Stimulated activated CD8-positive, alpha-beta memory T cell treated with anti-CD3 and anti-CD28 coated beads, Interleukin-15, amount 100 ng/mL, for 48 hours (primary cell): ENCODE measurements around the gene PEX14.
"Not testable (repeated sequence)": the region's sequence is repeated elsewhere in the genome, so short reads cannot be mapped to it uniquely, and the experiment has no call there.

Experiments
- DNase-seq, 2 donors: peaks; one replicate each; pipeline ENCODE4 v3.0.0-alpha.2; 2020; ENCODE audit warnings: low read depth in 2 of 2

Gene PEX14, protein sequence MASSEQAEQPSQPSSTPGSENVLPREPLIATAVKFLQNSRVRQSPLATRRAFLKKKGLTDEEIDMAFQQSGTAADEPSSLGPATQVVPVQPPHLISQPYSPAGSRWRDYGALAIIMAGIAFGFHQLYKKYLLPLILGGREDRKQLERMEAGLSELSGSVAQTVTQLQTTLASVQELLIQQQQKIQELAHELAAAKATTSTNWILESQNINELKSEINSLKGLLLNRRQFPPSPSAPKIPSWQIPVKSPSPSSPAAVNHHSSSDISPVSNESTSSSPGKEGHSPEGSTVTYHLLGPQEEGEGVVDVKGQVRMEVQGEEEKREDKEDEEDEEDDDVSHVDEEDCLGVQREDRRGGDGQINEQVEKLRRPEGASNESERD

GRCh38 chr1:10474613-10475507 lies at the start of gene PEX14:
TSS of gene PEX14 (plus strand) at chr1:10474950. CDS start at chr1:10474967, 17 bp downstream.
- peak; percentile 82 for DNase-seq

DNA sequence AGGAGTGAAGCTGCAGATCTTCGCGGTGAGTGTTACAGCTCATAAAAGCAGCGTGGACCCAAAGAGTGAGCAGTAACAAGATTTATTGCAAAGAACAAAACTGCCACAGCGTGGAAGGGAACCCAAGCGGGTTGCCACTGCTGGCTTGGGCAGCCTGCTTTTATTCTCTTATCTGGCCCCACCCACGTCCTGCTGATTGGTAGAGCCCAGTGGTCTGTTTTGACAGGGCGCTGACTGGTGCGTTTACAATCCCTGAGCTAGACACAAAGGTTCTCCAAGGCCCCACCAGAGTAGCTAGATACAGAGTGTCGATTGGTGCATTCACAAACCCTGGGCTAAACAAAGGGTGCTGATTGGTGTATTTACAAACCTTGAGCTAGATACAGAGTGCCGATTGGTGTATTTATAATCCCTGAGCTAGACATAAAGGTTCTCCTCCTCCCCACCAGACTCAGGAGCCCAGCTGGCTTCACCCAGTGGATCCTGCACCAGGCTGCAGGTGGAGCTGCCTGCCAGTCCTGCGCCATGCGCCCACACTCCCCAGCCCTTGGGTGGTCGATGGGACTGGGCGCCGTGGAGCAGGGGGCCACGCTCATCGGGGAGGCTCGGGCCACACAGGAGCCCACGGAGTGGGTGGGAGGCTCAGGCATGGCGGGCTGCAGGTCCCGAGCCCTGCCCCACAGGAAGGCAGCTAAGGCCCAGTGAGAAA lies 48.8 kb upstream of the PEX14 start:
- DNase-seq = not testable (repeated sequence)

DNA sequence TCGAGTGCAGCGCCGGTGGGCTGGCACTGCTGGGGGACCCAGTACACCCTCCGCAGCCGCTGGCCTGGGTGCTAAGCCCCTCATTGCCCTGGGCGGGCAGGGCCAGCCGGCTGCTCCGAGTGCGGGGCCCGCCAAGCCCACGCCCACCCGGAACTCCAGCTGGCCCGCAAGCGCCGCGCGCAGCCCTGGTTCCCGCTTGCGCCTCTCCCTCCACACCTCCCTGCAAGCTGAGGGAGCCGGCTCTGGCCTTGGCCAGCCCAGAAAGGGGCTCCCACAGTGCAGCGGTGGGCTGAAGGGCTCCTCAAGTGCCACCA lies 48.3 kb upstream of the PEX14 start:
- DNase-seq = not testable (repeated sequence)

- DNase-seq = no peak
Observed at GRCh38 chr1:10428984-10429383, 45.8 kb upstream of the PEX14 start.

DNA sequence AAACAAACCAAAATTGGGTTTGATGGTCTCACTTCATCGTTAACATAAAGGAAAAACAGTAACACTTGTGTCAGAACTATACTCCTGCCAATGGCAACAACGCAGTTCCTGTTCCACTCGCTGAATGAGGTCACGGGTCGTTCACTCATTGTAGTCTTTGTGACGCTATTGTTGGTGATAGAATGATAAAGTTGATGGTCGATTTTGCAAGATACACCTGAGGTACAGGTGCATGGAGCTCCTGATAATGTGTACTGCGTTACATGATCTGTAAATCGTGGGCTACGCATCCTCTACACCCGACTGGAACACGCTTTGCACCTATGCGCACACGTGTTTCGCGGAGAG lies 44.9 kb upstream of the PEX14 start:
- DNase-seq = no peak

GRCh38 chr1:10430216-10431069 lies 44.3 kb upstream of the PEX14 start, which contains the start of gene CENPS:
TSS of gene CENPS (plus strand) at chr1:10430433. CDS start at chr1:10430518, 85 bp downstream.
- DNase-seq = peak; percentile 89 to 94

DNA sequence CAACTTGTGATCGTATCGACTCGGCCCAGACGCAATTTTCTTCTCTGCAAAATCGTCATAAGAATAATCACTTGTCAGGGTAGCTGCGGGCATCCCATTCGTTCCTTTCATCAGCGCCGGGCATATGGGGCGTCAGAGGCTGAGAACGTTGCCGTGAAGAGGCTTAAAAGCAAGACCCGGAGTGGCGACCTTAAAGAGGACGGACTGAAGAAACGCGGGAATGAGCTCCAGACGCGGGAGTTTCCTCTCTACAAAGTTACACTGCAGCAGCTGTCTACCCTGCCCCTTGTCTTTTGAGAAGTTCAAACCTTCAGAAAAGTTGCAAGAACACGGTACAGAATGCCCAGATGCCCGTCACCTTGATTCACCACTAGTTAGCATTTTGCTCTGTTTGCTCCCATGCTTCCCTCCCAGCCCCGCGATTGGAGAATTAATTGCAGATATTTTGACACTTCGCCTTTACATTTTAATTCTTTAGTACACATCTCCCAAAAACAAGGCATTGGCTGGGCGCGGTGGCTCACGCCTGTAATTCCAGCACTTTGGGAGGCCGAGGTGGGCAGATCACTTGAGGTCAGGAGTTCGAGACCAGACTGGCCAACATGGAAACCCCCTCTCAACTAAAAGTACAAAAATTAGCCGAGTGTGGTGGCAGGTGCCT lies 43.5 kb upstream of the PEX14 start:
- no peak for DNase-seq

DNA sequence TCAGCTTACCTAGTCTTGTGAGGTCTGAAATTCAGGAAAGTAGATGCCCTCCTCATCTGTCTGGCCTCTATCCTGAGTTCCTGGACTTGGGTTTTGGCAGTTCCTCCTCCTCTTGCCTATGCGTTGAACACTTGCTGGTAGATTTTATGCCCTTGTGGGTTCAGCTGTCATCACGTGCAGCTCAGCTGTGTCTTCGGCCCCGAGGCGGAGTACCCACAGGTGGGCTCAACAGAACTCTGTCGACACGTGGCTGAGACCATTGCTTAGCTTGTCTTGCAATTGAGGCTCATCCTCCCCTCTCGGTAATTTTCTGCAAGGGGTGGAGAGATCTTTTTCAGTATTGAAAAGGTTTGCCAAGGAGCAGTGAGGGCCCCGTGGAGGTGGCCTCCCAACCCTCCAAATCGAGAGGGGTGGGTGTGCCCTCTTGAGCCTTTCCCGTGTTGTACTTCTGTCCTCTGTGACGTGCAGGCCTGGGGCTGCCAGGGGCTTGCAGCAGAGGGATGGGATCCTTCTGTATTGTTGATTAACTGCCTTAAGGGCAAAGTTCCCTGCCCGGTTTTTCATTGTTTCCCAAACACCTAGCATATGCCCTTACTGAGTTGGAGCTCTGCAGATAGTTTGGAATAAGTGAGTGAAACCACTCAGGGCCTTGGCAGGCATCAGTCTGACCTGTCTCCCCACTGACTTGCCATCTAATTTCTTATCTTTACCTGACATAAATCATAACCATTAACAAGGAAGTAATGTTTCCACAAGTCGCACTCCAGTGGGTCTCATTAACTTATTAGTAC lies 41.6 kb upstream of the PEX14 start:
- DNase-seq = no peak

- DNase-seq = no peak
Observed at GRCh38 chr1:10433790-10434189, 41.0 kb upstream of the PEX14 start.

DNA sequence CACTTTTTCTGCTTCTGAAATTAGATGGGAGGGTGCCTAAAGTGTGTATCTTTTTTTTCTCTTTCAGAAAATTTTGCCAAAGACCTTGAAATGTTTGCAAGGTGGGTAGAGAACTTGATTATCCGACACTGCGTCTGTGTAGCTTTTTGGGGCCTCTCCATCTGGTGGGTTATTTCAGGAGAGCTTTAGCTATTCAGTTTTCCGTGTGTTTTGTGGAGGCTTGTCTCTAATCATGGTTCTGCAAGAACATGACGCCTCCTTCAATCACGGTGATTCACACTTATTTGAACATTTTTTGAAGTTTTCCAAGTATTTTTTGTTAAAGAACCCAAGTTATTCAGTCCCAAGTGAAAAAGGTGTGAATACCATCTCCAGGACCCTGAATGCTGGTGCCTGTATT lies 40.2 kb upstream of the PEX14 start:
- DNase-seq = no peak

DNA sequence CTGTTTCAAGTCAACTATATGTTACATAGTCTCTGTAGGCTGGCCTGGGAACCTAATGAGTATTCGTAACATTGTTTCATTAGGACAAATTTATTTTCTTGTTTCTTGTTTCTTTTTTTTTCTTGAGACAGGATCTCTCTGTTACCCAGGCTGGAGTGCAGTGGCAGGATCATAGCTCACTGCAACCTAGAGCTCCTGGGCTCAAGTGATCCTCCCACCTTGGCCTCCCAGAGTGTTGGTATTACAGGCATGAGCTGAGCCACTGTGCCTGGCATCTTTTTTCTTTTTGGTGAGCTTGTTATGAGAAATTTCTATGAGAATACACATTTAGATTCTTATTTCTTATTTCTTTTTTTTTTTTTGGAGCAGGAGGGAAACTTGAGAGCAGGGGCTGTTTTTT lies 37.7 kb upstream of the PEX14 start:
- no peak for DNase-seq

DNA sequence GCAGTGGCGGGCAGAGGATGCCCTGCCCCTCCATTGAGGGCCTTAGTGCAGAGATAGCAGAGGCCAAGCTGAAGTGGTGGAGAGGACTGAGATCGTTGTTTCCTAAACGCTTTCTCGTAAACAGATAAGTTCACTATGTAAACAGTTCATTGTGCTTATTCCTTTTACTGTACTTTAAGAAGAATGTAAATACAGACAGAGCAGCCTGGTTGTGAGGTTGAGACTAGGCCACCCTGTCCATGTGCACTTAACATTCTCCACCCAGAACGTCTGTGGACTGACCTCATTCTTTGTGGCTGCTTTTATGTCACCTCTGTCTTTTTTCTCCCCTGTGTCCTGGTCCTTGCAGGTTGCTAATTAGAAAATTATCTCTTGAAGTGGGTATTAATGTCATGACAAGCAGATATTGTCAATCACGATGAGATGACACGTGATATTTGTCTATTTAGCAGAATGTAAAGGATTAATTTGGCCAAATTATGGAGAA lies 36.0 kb upstream of the PEX14 start:
- no peak for DNase-seq

DNA sequence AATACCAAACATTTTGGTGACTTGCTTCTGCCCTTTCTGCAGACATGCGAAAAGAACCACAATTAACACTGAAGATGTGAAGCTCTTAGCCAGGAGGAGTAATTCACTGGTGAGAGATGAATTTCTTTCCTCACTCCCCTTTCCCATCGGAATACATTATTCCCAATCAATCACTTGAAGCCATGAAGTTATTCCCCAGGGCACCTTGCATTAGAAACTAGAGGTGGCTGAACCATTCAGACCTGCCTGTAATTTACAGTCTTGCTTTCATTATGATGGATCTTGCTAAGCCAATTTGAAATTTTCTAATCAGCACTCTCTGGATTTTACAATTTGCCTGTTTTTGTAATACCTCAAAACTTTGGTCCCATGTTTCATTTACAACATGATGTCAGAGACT lies 34.4 kb upstream of the PEX14 start:
- DNase-seq = no peak

- DNase-seq = no peak
Observed at GRCh38 chr1:10440794-10441193, 34.0 kb upstream of the PEX14 start.

GRCh38 chr1:10444248-10444647 lies 30.5 kb upstream of the PEX14 start:
- DNase-seq = no peak

- DNase-seq = no peak
Observed at GRCh38 chr1:10444795-10445397, 29.9 kb upstream of the PEX14 start.

GRCh38 chr1:10446790-10447422 lies 27.8 kb upstream of the PEX14 start:
- DNase-seq = no peak

- DNase-seq = no peak
Observed at GRCh38 chr1:10449751-10450150, 25.0 kb upstream of the PEX14 start, which contains the start of gene CORT. TSS of gene CORT (plus strand) at chr1:10450031. CDS start at chr1:10450224, 193 bp downstream.
